K562 (cell line): ENCODE measurements around the gene CSF3. TPM values are rescaled to one million over a fixed set of nuclear protein-coding genes. Genes with fewer than 3 reads are reported as not detected.

ENCODE experiments used
- ATAC-seq: fragments of 200-7000 bp; cut with Tn5 transposase; 3 replicates; pipeline ENCODE4 v1.9.1; 2020; ENCODE audit warnings: moderate library complexity
- BruUV-seq: library from RNA; stranded (reverse); fragments of 400-500 nt; replicated peaks from 2 replicates; lab custom pipeline; 2021; lab: Mats Ljungman, UMichigan
- CTCF ChIA-PET: fragments of 300-600 bp; formaldehyde crosslinking; extraction: SDS; loops from one replicate; lab custom pipeline; 2021; ENCODE audit warnings: low intra/inter-chr PET ratio; lab: Yijun Ruan, JAX
- POLR2A ChIA-PET: fragments of 300-600, 350-650 bp; sonication (Branson Sonifier 250); formaldehyde crosslinking; extraction: SDS; loops from one replicate; lab custom pipeline; 2021; ENCODE audit warnings: antibody characterized with exemption, inconsistent platforms; lab: Yijun Ruan, JAX
- DNase-seq, 4 experiments: peaks; one replicate each; pipeline versions ENCODE4 v3.0.0 to v3.0.0-alpha.2; 2011 to 2018; ENCODE audit warnings: low spot score in 3 of 4, mixed read lengths in 3 of 4; ENCODE audit errors: extremely low read depth in 1 of 4
- FAIRE-seq: peaks from 2 replicates; lab custom pipeline; 2011; peaks lifted over from hg19 to GRCh38; lab: Jason Lieb, UNC
- H2AFZ ChIP-seq: 2 replicates; pipeline ENCODE4 v1.6.0; 2011; ENCODE audit warnings: low read depth, low read length, control low read depth, inconsistent platforms
- H3K27ac ChIP-seq: fragments of 200-600 bp; 3 replicates; pipeline ENCODE4 v1.8.0; 2011; ENCODE audit warnings: low read depth, mild to moderate bottlenecking, control low read depth, inconsistent platforms, low read length, moderate library complexity, mixed read lengths; ENCODE audit errors: extremely low read depth
- H3K27me3 ChIP-seq, 2 experiments: fragments of 300-600 bp in 1 of 2; 2 replicates in 1 of 2; 3 replicates in 1 of 2; pipeline versions ENCODE4 v1.6.0 to v1.8.0; 2011; ENCODE audit warnings: inconsistent platforms in 2 of 2, low read length in 2 of 2, mild to moderate bottlenecking in 1 of 2, mixed read lengths in 1 of 2, moderate library complexity in 1 of 2; ENCODE audit not compliant: control insufficient read depth in 2 of 2, insufficient read depth in 2 of 2
- H3K36me3 ChIP-seq: fragments of 300-600 bp; 3 replicates; pipeline ENCODE4 v1.8.0; 2011; ENCODE audit warnings: mild to moderate bottlenecking, low read length, inconsistent platforms; ENCODE audit not compliant: control insufficient read depth, insufficient read depth
- H3K4me1 ChIP-seq, 2 experiments: fragments of 200-600 bp in 1 of 2; replicated peaks in 1 of 2; 2 replicates in 1 of 2; 3 replicates in 1 of 2; pipeline versions ENCODE4 v1.5.1 to v1.8.0; 2011; ENCODE audit warnings: inconsistent platforms in 2 of 2, low read length in 2 of 2, mild to moderate bottlenecking in 1 of 2, mixed read lengths in 1 of 2, moderate library complexity in 1 of 2; ENCODE audit not compliant: control insufficient read depth in 2 of 2, insufficient read depth in 2 of 2
- H3K4me2 ChIP-seq: 2 replicates; pipeline ENCODE4 v1.6.1; 2011; ENCODE audit warnings: low read length, control low read depth, inconsistent platforms, mixed read lengths; ENCODE audit not compliant: insufficient read depth
- H3K4me3 ChIP-seq: fragments of 200-600 bp; sonication (generic), shearing (Covaris generic); 2 replicates; pipeline ENCODE4 v1.5.1; 2016; ENCODE audit warnings: control low read depth, inconsistent platforms
- H3K79me2 ChIP-seq: fragments of 200-600 bp; 3 replicates; pipeline ENCODE4 v1.8.0; 2011; ENCODE audit warnings: low read length, inconsistent platforms; ENCODE audit not compliant: control insufficient read depth, insufficient read depth
- H3K9ac ChIP-seq, 2 experiments: 2 replicates each; pipeline versions ENCODE4 v1.6.0 to v1.6.1; 2011; ENCODE audit warnings: low read depth in 2 of 2, low read length in 2 of 2, control low read depth in 1 of 2, inconsistent platforms in 1 of 2, mild to moderate bottlenecking in 1 of 2, mixed read lengths in 1 of 2; ENCODE audit not compliant: insufficient read depth in 1 of 2
- H3K9me1 ChIP-seq: one replicate; pipeline ENCODE4 v1.6.0; 2011; ENCODE audit warnings: inconsistent platforms, mild to moderate bottlenecking, low read length, moderate library complexity; ENCODE audit not compliant: control insufficient read depth, insufficient read depth
- H3K9me3 ChIP-seq: replicated peaks from 2 replicates; pipeline ENCODE4 v1.5.1; 2011; ENCODE audit warnings: low read depth, low read length, inconsistent platforms; ENCODE audit not compliant: control insufficient read depth, insufficient read depth
- H4K20me1 ChIP-seq: replicated peaks from 2 replicates; pipeline ENCODE4 v1.6.1; 2011; ENCODE audit warnings: low read length, inconsistent platforms, mixed read lengths; ENCODE audit not compliant: control insufficient read depth, insufficient read depth
- CREM ChIP-seq: IDR thresholded peaks from 2 replicates; pipeline ENCODE4 v1.6.1; 2014; ENCODE audit warnings: antibody characterized with exemption, low read depth
- DEAF1 ChIP-seq: fragments of 450-650 bp; formaldehyde crosslinking; IDR thresholded peaks from 2 replicates; pipeline ENCODE4 v1.4.0; 2020; ENCODE audit warnings: mild to moderate bottlenecking, moderate library complexity
- HNRNPK ChIP-seq: fragments of 200-400 bp; formaldehyde crosslinking; IDR thresholded peaks from one replicate; pipeline ENCODE4 v1.6.1; 2018; ENCODE audit warnings: mild to moderate bottlenecking, low read depth, low read length; ENCODE audit not compliant: poor library complexity, severe bottlenecking
- KLF1 ChIP-seq: fragments of 450-650 bp; IDR thresholded peaks from 2 replicates; pipeline ENCODE4 v1.6.1; 2016; ENCODE audit warnings: missing genetic modification characterization, missing compliant biosample characterization
- NFE2L1 ChIP-seq: fragments of 450-650 bp; IDR thresholded peaks from 2 replicates; pipeline ENCODE4 v1.6.1; 2016; ENCODE audit warnings: missing genetic modification characterization, low read depth, mild to moderate bottlenecking, missing compliant biosample characterization, moderate library complexity, borderline replicate concordance
- PTRF ChIP-seq: fragments of 450-650 bp; IDR thresholded peaks from 2 replicates; pipeline ENCODE4 v1.6.1; 2016; ENCODE audit warnings: mild to moderate bottlenecking, missing genetic modification characterization, missing compliant biosample characterization
- RBFOX2 ChIP-seq: fragments of 200-400 bp; formaldehyde crosslinking; IDR thresholded peaks from 2 replicates; pipeline ENCODE4 v1.6.1; 2017; ENCODE audit warnings: low read depth, mild to moderate bottlenecking, low read length, moderate library complexity
- RBM15 ChIP-seq: fragments of 200-400 bp; formaldehyde crosslinking; IDR thresholded peaks from 2 replicates; pipeline ENCODE4 v1.6.1; 2018; ENCODE audit warnings: mild to moderate bottlenecking, low read length, moderate library complexity; ENCODE audit not compliant: insufficient read depth
- SIX5 ChIP-seq, 2 experiments: IDR thresholded peaks; 2 replicates each; pipeline ENCODE4 v1.6.1; 2011; ENCODE audit warnings: low read length in 2 of 2, borderline replicate concordance in 1 of 2, low read depth in 1 of 2, mild to moderate bottlenecking in 1 of 2, moderate library complexity in 1 of 2; ENCODE audit not compliant: insufficient read depth in 1 of 2
- TCF7L2 ChIP-seq: fragments of 150-350 bp; IDR thresholded peaks from 2 replicates; pipeline ENCODE4 v1.6.1; 2016; ENCODE audit warnings: low read depth, mild to moderate bottlenecking, low read length, moderate library complexity
- ZNF444 ChIP-seq: fragments of 250-450 bp; sonication (Bioruptor Pico); IDR thresholded peaks from 2 replicates; pipeline ENCODE4 v1.4.0; 2020; ENCODE audit warnings: mild to moderate bottlenecking, moderate library complexity
- WGBS: fragments of 100-300 bp; shearing (Covaris generic); methylation state at CpG from one replicate; pipeline ENCODE4 v1.1.6; 2016; ENCODE audit warnings: low coverage, mixed read lengths; ENCODE audit not compliant: insufficient coverage; ENCODE audit errors: missing lambda C conversion rate; 5-methylcytosine and 5-hydroxymethylcytosine counted together
- in situ Hi-C: fragments of 300-500 bp; cut with MboI; formaldehyde crosslinking; loops from 4 replicates; pipeline ENCODE4 v1.15.0; 2018; ENCODE audit warnings: inconsistent platforms, mixed read lengths
- intact Hi-C: fragments of 100-400 bp; cut with micrococcal nuclease; formaldehyde crosslinking; loops from 2 replicates; pipeline ENCODE4 v1.14.2; 2022
- polyA plus RNA-seq, 8 experiments: library from polyadenylated mRNA; depleted of rRNA in 4 of 8; stranded (reverse) in 5 of 8; unstranded in 3 of 8; fragments of >200 nt; fragmentation: Nextera tagmentation in 2 of 8; fragmentation: Illumina TruSeq in 1 of 8; extraction: Ambion mirVana in 2 of 8; extraction: Trizol in 1 of 8; gene quantifications; 2 replicates each; pipeline versions ENCODE4 v1.2.1 to v1.2.3, GENCODE V29; 2011 to 2014; ENCODE audit warnings: inconsistent platforms in 1 of 8, missing spikeins in 1 of 8
- total RNA-seq, 7 experiments: library from RNA; depleted of rRNA in 6 of 7; stranded (reverse); fragments of >200 nt in 6 of 7; fragmentation: Illumina TruSeq in 2 of 7; extraction: Trizol in 2 of 7; gene quantifications; 2 replicates each; pipeline versions ENCODE4 v1.2.1 to v1.2.3, GENCODE V29; 2011 to 2021; ENCODE audit warnings: low replicate concordance in 1 of 7

Gene CSF3
- total and polyA plus RNA-seq, 9 of the 15 experiments (the other 6 are each of a cell fraction or from before 2014, with no cell fraction given) = 0.19 TPM; not detected in 8

GRCh38 chr17:40028595-40028994 is 13.4 kb downstream of the CSF3 start:
- Histone ChIP-seq H3K9me1 (no peaks in the 10 kb centered on the region), H3K36me3 (peaks cover 91% of the 10 kb centered on the region), H3K9me3 (no peaks in the 10 kb centered on the region), H3K27ac (no peak overlapping the region), H3K9ac (no peak overlapping the region), H3K27me3 (no peaks in the 10 kb centered on the region), H3K4me1 (peaks cover 2 to 10% of the 10 kb centered on the region in 2 experiments; a peak in 4 of 5 replicates), H3K4me3 (no peak overlapping the region), H3K4me2 (no peak overlapping the region), H3K79me2 (no peaks in the 10 kb centered on the region), H4K20me1 (0 out of 2 replicates have a peak, but pooled peaks cover 4% of the 10 kb centered on the region), H2AFZ (no peak overlapping the region)
- ChIA-PET CTCF (no interaction called here), POLR2A (no interaction called here)
- intact Hi-C loops (no loop called here), in situ Hi-C loops (no loop called here)
- DNase-seq (peak in 1 of 4 experiments; percentile 7), ATAC-seq (no peak), FAIRE-seq (no peak)
- TF ChIP-seq CREM (no peak), RBFOX2 (peak; percentile 27; the same call in 1 of the 2 replicates)
- 80% methylated on average over 9 of the region's 13 CpGs for WGBS
- BruUV-seq = no TSS peak

GRCh38 chr17:40031706-40032105 is 16.5 kb downstream of the CSF3 start:
- no peak overlapping the region for H3K4me3 ChIP-seq
- H3K79me2 ChIP-seq = no peaks in the 10 kb centered on the region
- FAIRE-seq = no peak
- DNase-seq = peak in 1 of 4 experiments; percentile 4
- H3K9ac ChIP-seq = peak overlapping the region in 1 of 2 experiments; percentile 62; a peak in 1 of 4 replicates
- H3K27ac ChIP-seq = no peak overlapping the region
- no peaks in the 10 kb centered on the region for H3K9me3 ChIP-seq
- no peak overlapping the region for H2AFZ ChIP-seq
- ChIA-PET CTCF (no interaction called here), POLR2A (interaction anchor here (1.0 to 1.4 kb wide), 4 partner anchors 15 to 54 kb away, joined by 3 read pairs; no protein-coding TSS in a partner anchor)
- peaks cover 2 to 11% of the 10 kb centered on the region in 2 experiments; a peak in 4 of 5 replicates for H3K4me1 ChIP-seq
- in situ Hi-C loops = loop anchor here (5.0 kb wide), 1 partner anchor 51 kb away; no protein-coding TSS in a partner anchor
- WGBS = over 99% methylated on average over 9 of the region's 11 CpGs
- TF ChIP-seq ZNF444 (CRISPR knock-in tag) = no peak
- no peak for TF ChIP-seq TCF7L2
- TF ChIP-seq DEAF1 (CRISPR knock-in tag) = no peak
- TF ChIP-seq RBM15 = no peak
- TF ChIP-seq PTRF = no peak
- TF ChIP-seq KLF1 (tag) = no peak
- no peak for TF ChIP-seq SIX5 (IDR thresholded peaks at IDR 0.05; ENCODE audit: borderline replicate concordance in 1 of 2, insufficient read depth in 1 of 2, low read depth in 1 of 2, low read length in 2 of 2)
- no peak for TF ChIP-seq NFE2L1 (tag)
- TF ChIP-seq HNRNPK = no peak
- no TSS peak for BruUV-seq
- no peak overlapping the region for H3K4me2 ChIP-seq
- no peak for ATAC-seq
- no peaks in the 10 kb centered on the region for H4K20me1 ChIP-seq
- intact Hi-C loops = no loop called here
- H3K36me3 ChIP-seq = peaks cover 87% of the 10 kb centered on the region
- no peaks in the 10 kb centered on the region for H3K9me1 ChIP-seq
- no peaks in the 10 kb centered on the region for H3K27me3 ChIP-seq
